ENCODE data around the gene TLR6. TPM values are rescaled to one million over a fixed set of nuclear protein-coding genes. Genes with fewer than 3 reads are reported as not detected.

TLR6 gene
- total RNA-seq, 1 experiment from 2014 or later = 2.8 TPM

DNA sequence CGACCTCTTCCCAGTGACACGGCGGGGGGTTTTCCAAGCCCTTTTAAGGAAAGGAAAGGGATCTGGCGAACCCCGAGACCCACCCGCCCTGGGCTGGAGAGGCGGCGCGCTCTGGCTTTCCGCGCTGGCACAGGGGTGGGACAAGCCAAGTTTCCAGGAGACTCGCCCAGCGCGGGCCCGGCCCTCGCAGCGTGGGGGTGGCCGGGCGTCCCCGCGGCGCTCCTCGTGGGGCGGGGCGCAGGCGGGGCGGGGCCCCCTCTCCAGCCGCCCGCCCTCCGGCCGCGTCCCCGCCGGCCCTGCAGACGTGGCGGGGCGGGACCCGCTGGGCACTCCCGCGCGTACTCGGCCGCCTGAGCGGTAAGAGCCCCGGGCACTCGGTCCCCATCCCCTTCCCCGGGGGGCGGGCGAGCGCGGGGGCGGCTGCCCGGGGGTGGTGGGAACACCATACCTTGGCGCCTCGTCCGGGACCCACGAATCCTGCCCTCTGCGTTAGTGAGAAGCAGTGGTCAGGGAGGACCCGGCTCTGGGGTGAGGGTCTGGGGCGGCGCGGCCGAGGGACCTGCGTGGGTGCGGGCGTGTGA lies 11.0 kb upstream of the TLR6 start, which contains the start of gene FAM114A1:
FAM114A1 (plus strand) TSS at position 329 of the 581 bp plus-strand sequence. CDS start 10,273 bp downstream, outside the sequence.
- peak; percentile 84 for DNase-seq (ENCODE audit: low read depth)

DNA sequence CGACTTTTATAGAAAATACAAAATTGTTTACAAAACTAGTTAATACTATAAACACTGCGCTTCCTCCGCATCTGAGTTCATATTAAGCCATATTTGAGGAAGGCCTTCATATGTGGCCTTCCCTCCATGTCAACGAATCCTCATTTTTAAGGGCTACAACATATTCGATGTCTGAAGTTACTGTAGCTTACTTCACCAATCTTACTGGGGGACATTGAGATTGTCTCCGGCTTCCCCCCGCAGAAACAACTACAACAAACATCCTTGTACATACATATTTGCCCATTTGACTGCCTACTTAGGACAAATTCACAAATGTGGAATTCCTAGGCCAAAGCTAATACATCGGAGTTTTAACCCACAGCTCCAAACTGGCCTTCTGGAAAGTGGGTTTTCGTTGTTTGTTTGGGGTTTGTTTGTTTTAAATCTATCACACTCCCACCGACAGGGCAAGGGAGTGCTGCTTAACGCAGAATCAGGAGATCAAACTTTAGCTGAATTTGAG lies 10.4 kb upstream of the TLR6 start:
- DNase-seq (ENCODE audit: low read depth) = no peak

GRCh38 chr4:38865445-38865844 lies 8.8 kb upstream of the TLR6 start:
- no peak for DNase-seq (ENCODE audit: low read depth)

- DNase-seq (ENCODE audit: low read depth) = no peak
Observed at GRCh38 chr4:38861791-38862190, 5.2 kb upstream of the TLR6 start.

DNA sequence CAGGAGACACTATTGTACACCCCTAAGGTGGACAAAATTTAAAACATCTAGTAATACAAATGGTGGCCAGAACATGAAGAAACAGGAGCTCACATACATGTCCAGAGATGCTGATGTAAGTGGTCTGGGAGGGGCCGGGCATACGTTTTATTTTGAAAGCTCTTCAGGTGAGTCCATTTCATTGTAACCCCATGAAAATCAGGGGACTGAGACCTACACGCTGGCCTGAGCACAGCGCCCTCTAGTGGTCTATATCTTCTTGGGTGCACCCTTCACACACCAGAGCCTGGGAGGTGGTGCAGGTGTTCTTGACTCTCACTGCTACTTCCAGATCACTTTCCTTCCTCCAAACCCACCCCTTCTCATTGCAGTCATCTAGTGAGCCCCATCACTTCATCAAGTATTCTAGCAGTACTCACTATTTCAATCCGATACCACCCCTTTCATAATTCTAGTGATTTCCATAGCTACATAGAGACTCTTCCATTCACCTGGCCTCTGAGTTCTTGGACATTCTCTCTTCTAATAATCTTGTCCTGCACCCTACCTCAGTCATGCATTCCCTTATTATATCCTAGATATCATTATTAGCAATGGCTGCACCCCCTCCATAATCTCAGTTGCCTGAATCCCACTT lies 4.3 kb upstream of the TLR6 start:
- DNase-seq (ENCODE audit: low read depth) = peak; percentile 57

DNA sequence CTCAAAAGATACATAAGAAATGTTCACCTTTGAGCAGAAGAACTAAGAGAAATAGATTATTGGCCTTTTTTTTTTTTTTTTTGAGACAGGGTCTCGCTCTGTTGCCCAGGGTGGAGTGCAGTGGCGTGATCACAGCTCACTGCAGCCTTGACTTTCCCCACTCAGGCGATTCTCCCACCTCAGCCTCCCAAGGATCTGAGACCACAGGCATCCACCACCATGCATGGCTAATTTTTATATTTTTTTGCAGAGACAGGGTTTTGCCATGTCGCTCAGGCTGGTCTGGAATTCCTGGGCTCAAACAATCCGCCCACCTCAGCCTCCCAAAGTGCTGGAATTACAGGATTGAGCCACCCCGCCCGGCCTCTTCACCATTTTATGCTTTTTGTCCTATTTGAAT lies 2.9 kb upstream of the TLR6 start:
- no peak for DNase-seq (ENCODE audit: low read depth)

DNA sequence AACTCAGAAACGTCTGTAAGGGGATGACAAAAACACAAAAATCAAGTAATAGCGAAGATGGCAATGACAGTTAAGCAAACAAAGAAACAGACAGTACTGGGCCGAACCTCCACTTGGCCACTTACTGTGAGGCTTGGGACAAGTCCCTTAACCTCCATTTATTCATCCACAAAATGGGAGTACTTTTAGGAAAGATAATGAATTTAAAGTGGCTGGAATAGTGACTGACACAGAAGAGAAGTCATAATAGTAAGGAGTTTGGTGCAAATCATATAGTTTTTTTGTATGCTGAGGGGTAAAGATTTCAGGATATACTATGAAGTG lies 1.4 kb upstream of the TLR6 start:
- DNase-seq (ENCODE audit: low read depth) = no peak

- DNase-seq (ENCODE audit: low read depth) = peak; percentile 93
Observed at GRCh38 chr4:38857354-38858096, 908 bp upstream of the TLR6 start.

DNA sequence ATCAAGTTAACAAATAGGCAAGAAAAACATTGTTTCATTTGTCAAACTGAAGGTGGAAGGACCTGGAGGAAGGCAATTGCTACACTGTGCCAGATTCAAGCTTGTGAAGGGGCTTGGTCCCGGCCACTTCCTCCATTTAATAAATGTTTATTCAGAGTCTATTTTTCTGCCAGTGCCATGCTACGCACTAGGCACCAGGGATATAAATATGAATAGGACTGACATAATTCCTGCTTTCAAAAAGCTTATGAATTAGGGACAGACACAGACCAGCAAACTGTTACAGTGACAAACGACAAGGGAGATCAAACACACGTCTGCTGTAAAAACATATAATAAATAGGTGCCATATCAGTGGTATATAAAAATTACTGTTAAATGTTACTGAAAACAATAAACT lies 571 bp downstream of the TLR6 start:
- peak; percentile 10 for DNase-seq (ENCODE audit: low read depth)

DNA sequence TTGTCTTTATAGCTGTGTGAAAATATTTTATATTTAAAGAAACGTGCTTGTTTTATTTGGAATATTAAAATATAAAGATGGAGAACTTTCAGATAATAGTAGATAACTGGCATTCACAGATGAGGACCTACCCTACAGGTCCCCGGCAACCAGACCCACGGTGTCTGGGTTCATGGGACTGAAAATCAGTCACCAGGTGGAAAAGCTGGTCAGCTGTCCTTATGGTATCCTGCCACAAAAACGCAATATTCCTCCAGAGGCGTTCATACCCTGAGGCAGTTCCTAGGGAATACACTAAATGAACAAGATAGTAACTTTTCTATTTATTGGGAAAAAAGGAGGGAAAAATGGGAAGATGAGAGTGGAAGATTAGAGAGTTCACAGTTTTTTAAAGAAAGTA lies 1.2 kb downstream of the TLR6 start:
- peak; percentile 18 for DNase-seq (ENCODE audit: low read depth)

GRCh38 chr4:38846015-38846414 lies 10.6 kb downstream of the TLR6 start:
- DNase-seq (ENCODE audit: low read depth) = no peak

DNA sequence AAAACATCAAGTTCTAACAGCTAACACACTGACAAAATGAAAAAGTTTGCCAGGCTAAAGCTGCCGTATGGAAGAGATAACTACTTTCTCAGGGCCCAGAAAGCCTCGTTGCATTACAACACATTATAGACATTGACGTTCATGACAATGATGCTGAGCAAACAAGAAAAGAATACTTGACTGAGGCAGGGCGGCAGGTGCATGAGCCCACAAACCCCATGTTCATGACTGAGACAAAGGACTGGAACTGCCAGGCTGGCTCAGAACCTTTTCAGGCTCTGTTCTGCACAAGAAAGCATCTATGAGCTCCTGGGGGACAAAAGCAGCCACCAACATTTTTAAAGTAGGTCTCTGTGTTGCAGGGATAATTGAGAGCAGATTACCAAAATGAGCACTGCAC lies 13.6 kb downstream of the TLR6 start:
- DNase-seq (ENCODE audit: low read depth) = no peak

- DNase-seq (ENCODE audit: low read depth) = peak; percentile 76
Observed at GRCh38 chr4:38837849-38838248, 18.8 kb downstream of the TLR6 start.

GRCh38 chr4:38837334-38837733 lies 19.3 kb downstream of the TLR6 start:
- DNase-seq (ENCODE audit: low read depth) = no peak

DNA sequence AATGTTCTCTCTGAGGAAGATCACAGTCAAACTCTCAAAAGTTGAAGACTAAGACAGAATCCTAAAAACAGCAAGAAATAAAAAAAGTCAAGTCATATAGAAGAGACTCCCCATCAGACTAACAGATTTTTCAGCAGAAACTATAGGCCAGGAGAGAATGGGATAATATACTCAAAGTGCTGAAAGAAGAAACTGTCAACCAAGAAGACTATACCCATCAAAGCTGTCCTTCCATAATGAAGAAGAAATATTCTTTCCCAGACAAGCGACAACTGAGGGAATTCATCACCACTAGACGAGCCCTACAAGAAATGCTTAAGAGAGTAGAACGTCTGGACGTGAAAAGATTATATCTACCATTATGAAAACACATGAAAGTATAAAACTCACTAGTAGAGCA lies 22.0 kb downstream of the TLR6 start:
- no peak for DNase-seq (ENCODE audit: low read depth)

- no peak for DNase-seq (ENCODE audit: low read depth)
Observed at GRCh38 chr4:38832624-38833528, 23.7 kb downstream of the TLR6 start.

GRCh38 chr4:38832206-38832605 lies 24.4 kb downstream of the TLR6 start:
- peak; percentile 18 for DNase-seq (ENCODE audit: low read depth)

- peak; percentile 31 for DNase-seq (ENCODE audit: low read depth)
Observed at GRCh38 chr4:38831653-38832052, 25.0 kb downstream of the TLR6 start.

- DNase-seq (ENCODE audit: low read depth) = no peak
Observed at GRCh38 chr4:38829237-38829636, 27.4 kb downstream of the TLR6 start.

- DNase-seq (ENCODE audit: low read depth) = no peak
Observed at GRCh38 chr4:38823766-38824165, 32.9 kb downstream of the TLR6 start.

DNA sequence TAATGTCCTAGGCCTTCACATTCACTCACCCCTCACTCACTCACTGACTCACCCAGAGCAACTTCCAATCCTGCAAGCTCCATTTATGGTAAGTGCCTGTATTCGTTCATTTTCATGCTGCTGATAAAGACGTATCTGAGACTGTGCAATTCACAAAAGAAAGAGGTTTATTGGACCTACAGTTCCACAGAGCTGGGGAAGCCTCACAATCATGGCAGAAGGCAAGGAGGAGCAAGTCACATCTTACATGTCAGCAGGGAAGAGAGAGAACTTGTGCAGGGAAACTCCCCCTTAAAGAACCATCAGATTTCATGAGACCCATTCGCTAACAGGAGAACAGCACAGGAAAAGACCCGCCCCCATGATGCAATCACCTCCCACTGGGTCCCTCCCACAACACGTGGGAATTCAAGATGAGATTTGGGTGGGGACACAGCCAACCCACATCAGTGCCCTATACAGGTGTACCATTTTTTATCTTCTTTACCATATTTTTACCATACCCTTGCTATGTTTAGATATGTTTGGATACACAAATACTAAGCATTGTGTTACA lies 33.8 kb downstream of the TLR6 start:
- DNase-seq (ENCODE audit: low read depth) = peak; percentile 12

GRCh38 chr4:38821739-38822138 lies 34.9 kb downstream of the TLR6 start:
- DNase-seq (ENCODE audit: low read depth) = peak; percentile 75
